Peyer's patch (tissue), 4 donors: ENCODE measurements around the gene AKAP11.

Experiments
- CTCF ChIP-seq, 6 experiments: fragments of 450-650 bp in 4 of 6; fragments of 200-600 bp in 2 of 6; sonication (generic) in 1 of 6; IDR thresholded peaks; one replicate each; pipeline ENCODE4 v1.5.1; 2017 to 2019; ENCODE audit warnings: antibody characterized with exemption in 6 of 6, mild to moderate bottlenecking in 3 of 6, moderate library complexity in 1 of 6
- POLR2A ChIP-seq, 2 donors: fragments of 450-650 bp; IDR thresholded peaks; one replicate each; pipeline ENCODE4 v1.5.1; 2017; ENCODE audit warnings: antibody characterized with exemption in 2 of 2, mild to moderate bottlenecking in 2 of 2, moderate library complexity in 2 of 2

GRCh38 chr13:42275506-42275905 is 3.6 kb downstream of the AKAP11 start:
- TF ChIP-seq CTCF (IDR thresholded peaks at IDR 0.05) (no peak), POLR2A (IDR thresholded peaks at IDR 0.05) (no peak)
